Suprapubic skin (tissue), 4 donors: ENCODE data around the gene ABHD10.
"Not testable (repeated sequence)": the region's sequence is repeated elsewhere in the genome, so short reads cannot be mapped to it uniquely, and the experiment has no call there.

ENCODE experiments used
- CTCF ChIP-seq, 2 donors: fragments of 200-600 bp in 1 of 2; fragments of 450-650 bp in 1 of 2; sonication (generic) in 1 of 2; IDR thresholded peaks; one replicate each; pipeline ENCODE4 v1.5.1; 2016 to 2019; ENCODE audit warnings: antibody characterized with exemption in 2 of 2, mild to moderate bottlenecking in 1 of 2, moderate library complexity in 1 of 2
- POLR2A ChIP-seq, 2 donors: fragments of 450-650 bp; IDR thresholded peaks; one replicate each; pipeline ENCODE4 v1.6.1; 2017; ENCODE audit warnings: antibody characterized with exemption in 2 of 2, mild to moderate bottlenecking in 2 of 2, moderate library complexity in 2 of 2
- POLR2AphosphoS5 ChIP-seq, 3 donors: sonication (generic); formaldehyde crosslinking; IDR thresholded peaks; one replicate each; pipeline ENCODE4 v1.6.1; 2017; ENCODE audit warnings: antibody characterized with exemption in 3 of 3

- TF ChIP-seq CTCF, POLR2A, POLR2AphosphoS5 (IDR thresholded peaks at IDR 0.05): not testable (repeated sequence)
Measured at GRCh38 chr3:112037194-112037593, 58.4 kb downstream of the ABHD10 start.
